ENCODE results near the gene ISOC2.
"Not testable (repeated sequence)": the region's sequence is repeated elsewhere in the genome, so short reads cannot be mapped to it uniquely, and the experiment has no call there.

Gene ISOC2

GRCh38 chr19:55457683-55458457 lies 3.6 kb downstream of the ISOC2 start:
- no peak for DNase-seq (ENCODE audit: low spot score)

DNA sequence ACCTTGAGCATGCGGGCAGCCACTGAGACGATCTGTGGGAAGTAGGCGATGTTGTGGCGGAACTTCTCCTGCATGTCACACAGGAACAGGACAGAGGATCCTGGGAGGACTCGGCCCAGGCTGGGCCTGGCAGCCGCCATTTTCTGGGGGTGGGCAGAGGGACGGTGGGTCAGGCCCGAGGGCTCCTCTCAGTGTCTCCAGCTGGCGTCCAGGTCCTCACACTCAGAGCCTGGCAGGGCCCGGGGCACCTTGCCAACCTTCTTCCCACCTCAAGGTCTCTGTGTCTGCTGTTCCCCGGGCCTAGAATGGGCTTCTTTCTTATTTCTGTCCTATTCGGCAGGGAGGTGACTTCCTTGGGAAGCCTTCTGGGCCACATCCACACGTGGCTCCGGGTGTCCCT lies 5.1 kb downstream of the ISOC2 start:
- no peak for DNase-seq (ENCODE audit: low spot score)

- no peak for DNase-seq (ENCODE audit: low spot score)
Observed at GRCh38 chr19:55455576-55456235, 5.7 kb downstream of the ISOC2 start.

- DNase-seq (ENCODE audit: low spot score), result peak; percentile 87
Observed at GRCh38 chr19:55454787-55455243, 6.6 kb downstream of the ISOC2 start.

DNA sequence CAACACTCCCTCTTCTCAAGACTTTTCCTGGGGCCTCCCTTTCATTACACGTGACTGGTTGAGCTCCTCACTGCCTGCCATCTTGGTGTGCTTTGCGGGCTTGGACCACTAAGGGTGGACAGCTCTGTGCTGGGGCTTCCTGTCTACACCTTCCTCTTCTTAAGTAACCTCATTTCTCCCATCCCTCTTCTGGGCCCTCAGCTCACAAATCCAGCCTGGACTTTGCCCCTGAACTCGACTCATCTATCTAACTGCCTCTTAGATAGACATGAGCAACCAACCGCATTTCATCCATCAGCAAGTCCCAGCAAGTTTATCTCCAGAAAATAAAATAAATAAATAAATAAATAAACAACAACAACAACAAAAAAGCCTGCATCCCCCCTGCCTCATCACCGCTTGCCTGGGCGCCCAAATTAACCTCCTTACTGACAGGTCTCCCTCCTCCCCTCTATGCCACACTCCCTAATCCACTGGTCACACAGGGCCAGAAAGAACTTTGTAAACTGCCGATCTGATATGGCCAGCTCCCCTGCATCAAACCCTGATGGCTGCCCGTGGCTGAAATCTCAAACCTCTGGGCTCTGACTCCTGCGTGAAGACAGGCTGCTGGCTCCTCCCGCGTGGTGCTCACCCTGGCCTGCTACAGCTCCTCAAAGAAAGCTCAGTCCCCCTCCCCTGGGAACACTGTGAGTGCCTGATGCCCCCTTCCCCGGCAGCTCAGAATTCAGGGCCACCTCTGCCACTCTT lies 7.8 kb downstream of the ISOC2 start:
- DNase-seq (ENCODE audit: low spot score), result peak; percentile 59

DNA sequence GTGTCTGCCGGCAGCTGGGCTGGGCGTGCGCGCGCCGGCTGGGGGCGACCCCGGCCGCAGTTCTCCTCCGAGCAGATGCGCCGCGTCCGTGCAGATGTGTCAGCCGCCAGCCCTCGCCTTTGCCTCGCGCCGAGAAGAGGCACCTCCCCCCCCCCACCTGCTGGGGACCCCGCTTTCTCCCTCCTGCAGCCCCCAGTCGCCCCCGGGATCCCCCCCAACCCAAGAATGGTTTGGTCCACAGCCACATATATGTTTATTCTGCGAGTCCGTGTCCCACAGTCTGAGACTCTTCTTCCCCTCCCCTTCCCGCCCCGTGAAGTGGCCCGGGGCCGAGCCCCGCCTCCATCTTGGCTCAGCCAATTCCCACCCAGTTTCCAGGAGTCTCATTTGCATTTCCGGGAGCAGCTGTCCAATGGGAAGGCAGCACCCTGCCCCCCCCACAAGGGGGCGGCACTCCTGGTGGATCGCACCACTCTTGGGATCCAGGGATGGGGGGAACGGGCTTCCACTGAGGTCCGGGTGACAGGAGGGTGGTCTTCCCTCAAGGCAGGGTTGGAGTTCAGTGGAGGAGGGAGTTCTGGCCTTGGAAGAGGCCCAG lies 8.6 kb downstream of the ISOC2 start:
- peak; percentile 94 for DNase-seq (ENCODE audit: low spot score)

- DNase-seq (ENCODE audit: low spot score), result no peak
Observed at GRCh38 chr19:55451965-55452748, 9.3 kb downstream of the ISOC2 start.

DNA sequence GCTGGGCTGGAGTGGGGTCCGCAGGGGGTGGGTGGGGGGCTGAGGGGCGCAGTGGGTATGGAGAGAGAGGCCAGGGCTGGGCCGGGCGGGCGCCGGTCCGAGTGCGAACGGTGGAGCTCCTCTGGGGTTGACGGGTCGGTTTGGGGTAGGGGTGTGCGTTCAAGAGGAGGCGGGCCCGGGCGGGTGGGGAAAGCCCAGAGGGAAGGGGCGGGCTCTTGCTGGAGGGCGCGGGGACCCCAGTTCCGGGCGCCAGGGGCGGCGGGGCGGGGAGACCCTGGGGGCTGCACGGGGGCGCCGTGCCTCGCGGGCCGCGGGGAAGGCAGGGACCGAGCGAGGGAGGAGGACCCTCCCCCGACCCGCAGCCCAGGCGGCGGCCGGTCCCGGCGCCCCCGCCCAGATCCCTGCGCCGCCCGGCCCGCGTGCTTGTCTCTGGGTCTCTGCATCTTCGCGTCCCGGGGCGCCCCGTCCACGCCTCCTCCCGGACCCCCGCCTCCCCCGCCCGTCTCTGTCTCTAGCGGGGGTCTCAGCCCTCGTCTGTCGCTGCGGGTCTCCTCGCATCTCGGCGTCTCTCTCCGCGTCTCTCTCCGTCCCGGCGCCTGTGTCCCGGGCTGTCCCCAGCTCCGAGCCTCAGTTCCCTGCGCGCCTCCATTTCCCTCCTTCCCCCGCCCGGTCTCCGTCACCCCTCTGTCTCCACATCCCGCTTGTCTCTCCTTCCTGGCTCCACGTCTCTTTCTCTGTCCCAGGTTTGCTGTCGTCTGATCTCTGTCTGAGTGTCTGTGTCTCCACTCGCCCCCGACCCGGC lies 10.1 kb downstream of the ISOC2 start:
- DNase-seq (ENCODE audit: low spot score), result peak; percentile 45

- no peak for DNase-seq (ENCODE audit: low spot score)
Observed at GRCh38 chr19:55449469-55449868, 12.0 kb downstream of the ISOC2 start.

GRCh38 chr19:55448175-55448490 lies 13.3 kb downstream of the ISOC2 start:
- DNase-seq (ENCODE audit: low spot score), result not testable (repeated sequence)

DNA sequence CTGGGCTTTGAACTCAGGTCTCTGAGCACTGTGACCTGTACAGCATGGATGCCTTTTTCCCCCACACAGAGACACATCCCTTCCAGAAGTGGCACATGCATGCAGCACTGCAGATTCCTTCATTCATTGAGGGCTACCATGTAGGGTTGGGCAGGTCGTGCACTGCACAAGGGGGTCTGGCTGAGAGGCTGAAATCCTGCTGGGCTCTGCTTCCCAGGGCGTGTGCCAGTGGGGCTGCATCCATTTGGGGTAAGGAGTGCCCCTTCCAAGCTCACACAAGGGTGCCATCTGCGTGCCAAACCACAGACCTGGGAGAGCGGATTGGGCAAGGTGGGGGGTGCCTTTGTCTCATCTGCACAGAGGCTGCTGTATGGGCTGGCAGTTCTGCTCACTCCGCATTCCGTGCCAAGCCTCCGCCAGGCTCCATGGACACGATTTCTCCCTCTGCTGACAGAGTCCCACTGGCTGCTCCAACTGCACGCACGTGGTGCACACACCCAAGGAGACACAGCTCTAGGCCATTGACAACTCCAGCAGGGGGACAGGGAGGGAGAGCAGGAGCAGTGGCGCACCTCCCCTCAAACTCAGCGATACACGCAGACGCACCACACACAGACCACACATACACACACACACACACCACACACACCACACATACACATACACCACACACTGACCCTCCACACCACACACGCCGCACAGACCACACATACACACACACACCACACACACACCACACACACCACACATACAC lies 13.8 kb downstream of the ISOC2 start:
- DNase-seq (ENCODE audit: low spot score), result peak; percentile 62

GRCh38 chr19:55446060-55446459 lies 15.4 kb downstream of the ISOC2 start:
- DNase-seq (ENCODE audit: low spot score), result no peak

DNA sequence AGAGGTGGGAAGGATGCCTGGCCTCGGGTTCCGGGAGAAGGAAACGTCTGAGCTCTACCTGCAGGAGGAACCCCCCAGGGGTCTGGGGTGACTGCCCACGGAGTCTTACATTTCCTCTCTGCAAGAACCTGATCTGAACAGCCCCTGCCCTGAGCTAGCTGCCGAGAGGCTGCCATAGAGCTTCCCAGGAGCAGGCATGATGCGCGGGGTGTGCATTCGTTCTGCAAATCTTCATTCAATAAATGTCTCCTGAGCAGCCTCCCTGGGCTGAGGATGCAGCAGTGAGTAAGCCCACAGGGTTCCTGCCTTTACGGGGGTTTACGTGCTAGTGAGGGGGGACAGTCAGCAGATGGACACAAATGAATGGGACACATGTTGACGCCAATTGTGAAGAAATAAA lies 16.8 kb downstream of the ISOC2 start:
- no peak for DNase-seq (ENCODE audit: low spot score)

DNA sequence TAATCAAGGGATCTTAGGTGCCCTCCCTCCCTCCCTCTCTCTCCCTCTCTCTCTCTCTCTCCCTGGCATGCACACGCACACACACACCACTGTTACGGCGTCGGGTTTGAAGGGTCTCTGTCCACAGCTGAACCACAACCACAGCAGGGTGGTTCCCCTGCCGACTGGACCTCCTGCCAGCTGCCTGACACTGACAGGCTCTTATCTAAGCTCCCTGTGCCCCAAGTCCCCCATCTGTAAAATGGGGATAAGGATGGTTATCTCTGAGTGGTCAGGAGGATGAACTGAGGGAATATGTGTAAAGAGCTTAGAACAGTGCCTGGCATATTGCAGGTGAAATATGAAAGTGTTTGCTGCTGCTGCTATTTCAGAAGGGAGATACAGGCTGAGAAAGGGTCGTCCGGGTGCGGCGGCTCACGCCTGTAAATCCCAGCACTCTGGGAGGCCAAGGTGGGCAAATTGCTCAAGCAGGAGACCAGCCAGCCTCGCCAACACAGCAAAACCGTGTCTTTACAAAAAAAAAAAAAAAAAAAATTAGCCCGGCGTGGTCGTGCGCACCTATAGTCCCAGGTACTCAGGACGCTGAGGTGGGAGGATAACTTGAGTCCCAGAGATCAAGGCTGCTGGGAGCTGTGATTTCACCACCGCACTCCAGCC lies 17.5 kb downstream of the ISOC2 start:
- DNase-seq (ENCODE audit: low spot score), result no peak

DNA sequence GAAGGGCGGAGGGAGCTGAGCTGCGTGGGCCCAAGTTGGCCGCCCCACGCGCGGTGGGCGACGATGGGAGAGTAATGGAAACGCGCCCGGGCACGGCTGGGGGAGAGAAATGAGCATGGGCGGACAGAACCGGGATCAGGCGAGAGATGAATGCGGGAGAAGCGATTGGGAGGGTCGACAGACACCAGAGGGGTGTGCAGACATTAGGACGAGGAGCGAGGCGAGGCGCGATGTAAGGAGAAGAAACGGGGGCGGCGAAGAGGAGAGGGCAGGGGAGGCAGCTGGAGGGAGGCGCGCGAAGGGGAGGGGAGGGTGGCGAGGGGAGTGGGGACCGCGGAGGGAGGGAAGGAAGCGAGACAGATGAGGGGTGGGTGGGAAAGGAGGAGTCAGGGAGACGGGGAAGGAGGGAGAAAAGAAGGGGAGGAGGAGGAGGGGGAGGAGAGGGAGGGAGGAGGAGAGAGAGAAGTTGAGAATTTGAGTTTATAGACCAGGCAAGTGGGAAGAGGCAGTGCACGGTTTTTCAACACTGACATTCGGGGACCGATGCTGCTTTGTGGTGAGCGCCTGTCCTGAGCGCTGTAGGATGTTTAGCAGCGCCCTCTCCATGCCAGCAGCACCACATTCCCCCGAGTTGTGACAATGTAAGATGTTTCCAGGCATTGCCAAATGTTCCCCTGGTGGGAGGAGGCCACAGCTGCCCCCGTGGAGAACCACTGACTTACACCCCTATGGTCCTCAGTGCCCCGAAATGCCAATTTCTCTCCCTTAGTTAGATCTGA lies 18.2 kb downstream of the ISOC2 start, which contains the start of gene SHISA7:
TSS of gene SHISA7 (minus strand) at position 256 of the 779 bp plus-strand sequence. CDS start 437 bp downstream, outside the sequence.
- DNase-seq (ENCODE audit: low spot score), result no peak

GRCh38 chr19:55442372-55442961 lies 19.0 kb downstream of the ISOC2 start:
- no peak for DNase-seq (ENCODE audit: low spot score)

- no peak for DNase-seq (ENCODE audit: low spot score)
Observed at GRCh38 chr19:55441692-55442321, 19.6 kb downstream of the ISOC2 start.

DNA sequence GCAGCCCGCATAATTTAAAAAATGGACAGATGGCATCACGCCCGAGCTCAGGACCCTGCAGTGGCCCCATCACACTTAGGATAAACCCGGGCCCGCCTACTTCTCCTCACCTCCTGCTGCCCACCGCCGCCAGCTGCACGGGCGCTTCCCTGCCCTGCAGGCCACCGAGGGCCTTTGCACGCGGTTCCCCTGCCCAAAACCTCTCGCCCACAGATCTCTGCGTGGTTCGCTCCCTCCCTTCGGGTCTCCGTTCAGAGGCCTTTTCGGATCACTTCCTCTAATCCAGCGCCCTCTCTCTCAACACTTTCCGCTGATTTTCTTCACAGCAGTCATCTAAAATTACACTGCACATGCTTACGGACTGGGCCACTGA lies 20.1 kb downstream of the ISOC2 start:
- DNase-seq (ENCODE audit: low spot score), result no peak
